Tibial artery (tissue), 4 donors: Measurements from ENCODE around the gene TUBA8.
A peak's percentile ranks its signal among the peaks of the same experiment; 100 is the strongest.

ENCODE experiments used
- DNase-seq, 2 donors: peaks; one replicate each; pipeline ENCODE4 v3.0.0-alpha.2; 2019
- H3K27ac ChIP-seq, 2 donors: fragments of 200-600 bp; sonication (generic) in 1 of 2; 1 replicate in 1 of 2; 2 replicates in 1 of 2; pipeline ENCODE4 v1.5.1; 2018 to 2019; ENCODE audit warnings: mild to moderate bottlenecking in 1 of 2
- H3K27me3 ChIP-seq, 2 donors: fragments of 200-600 bp; sonication (generic) in 1 of 2; one replicate each; pipeline versions ENCODE4 v1.5.1 to v1.6.0; 2016 to 2019
- H3K36me3 ChIP-seq, 3 donors: fragments of 200-600 bp; sonication (generic) in 2 of 3; one replicate each; pipeline ENCODE4 v1.5.1; 2016 to 2019; ENCODE audit warnings: mild to moderate bottlenecking in 2 of 3
- H3K4me1 ChIP-seq, 4 donors: fragments of 200-600 bp; sonication (generic) in 2 of 4; 1 replicate in 3 of 4; 2 replicates in 1 of 4; pipeline ENCODE4 v1.5.1; 2016 to 2019
- H3K4me3 ChIP-seq, 2 donors: fragments of 200-600 bp; sonication (generic) in 1 of 2; 1 replicate in 1 of 2; 2 replicates in 1 of 2; pipeline ENCODE4 v1.5.1; 2018 to 2019; ENCODE audit warnings: mild to moderate bottlenecking in 2 of 2
- H3K9me3 ChIP-seq, 3 donors: fragments of 200-600 bp; sonication (generic) in 1 of 3; one replicate each; pipeline ENCODE4 v1.5.1; 2016 to 2019
- intact Hi-C: fragments of 100-400 bp; cut with DNase I; formaldehyde crosslinking; loops from one replicate; pipeline ENCODE4 v1.15.0; 2023; ENCODE audit warnings: low total_unique reads
- TF ChIP-seq, protein P1 (sequence below), 2 experiments: fragments of 200-600 bp in 1 of 2; fragments of 450-650 bp in 1 of 2; IDR thresholded peaks; one replicate each; pipeline ENCODE4 v1.5.1; 2017 to 2019; ENCODE audit warnings: antibody characterized with exemption in 2 of 2, mild to moderate bottlenecking in 1 of 2, moderate library complexity in 1 of 2

TUBA8 gene

DNA sequence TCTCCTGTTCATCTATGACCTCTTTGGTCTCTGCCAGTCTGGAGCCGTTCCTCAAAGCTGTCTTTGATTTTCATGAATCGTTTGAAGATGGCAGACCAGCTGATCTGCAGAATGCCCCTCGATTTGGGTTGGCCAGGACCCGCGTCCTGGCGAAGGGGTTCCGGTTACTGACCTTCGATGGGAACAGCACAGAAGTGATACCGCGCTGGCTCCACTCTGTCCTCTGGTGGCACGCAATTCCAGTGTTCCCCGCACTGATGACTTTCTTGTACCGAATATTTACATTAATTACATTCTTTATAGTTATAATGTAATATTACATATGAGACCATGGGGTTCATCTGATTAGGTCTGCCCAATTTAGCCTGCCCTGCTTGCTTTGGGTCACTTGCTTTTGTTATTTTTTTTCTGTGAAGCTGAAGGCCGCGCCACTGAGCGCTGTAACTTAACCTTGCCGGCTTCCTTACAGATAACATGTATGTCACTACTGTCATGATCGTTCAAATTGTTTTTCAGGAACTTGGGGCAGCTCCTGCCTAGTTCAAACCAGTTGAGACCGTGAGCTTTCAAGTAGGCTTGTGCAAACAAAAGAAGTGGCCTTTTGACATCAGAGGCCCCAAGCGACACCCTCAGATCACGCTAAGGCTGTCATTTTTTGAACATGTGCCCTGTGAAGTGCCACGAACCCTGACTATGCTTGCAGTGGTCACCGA, 35.2 kb downstream of the TUBA8 start:
- H3K4me3 ChIP-seq = no peak overlapping the region
- no peaks in the 10 kb centered on the region for H3K36me3 ChIP-seq
- H3K27me3 ChIP-seq = no peaks in the 10 kb centered on the region
- TF ChIP-seq, protein P1, sequence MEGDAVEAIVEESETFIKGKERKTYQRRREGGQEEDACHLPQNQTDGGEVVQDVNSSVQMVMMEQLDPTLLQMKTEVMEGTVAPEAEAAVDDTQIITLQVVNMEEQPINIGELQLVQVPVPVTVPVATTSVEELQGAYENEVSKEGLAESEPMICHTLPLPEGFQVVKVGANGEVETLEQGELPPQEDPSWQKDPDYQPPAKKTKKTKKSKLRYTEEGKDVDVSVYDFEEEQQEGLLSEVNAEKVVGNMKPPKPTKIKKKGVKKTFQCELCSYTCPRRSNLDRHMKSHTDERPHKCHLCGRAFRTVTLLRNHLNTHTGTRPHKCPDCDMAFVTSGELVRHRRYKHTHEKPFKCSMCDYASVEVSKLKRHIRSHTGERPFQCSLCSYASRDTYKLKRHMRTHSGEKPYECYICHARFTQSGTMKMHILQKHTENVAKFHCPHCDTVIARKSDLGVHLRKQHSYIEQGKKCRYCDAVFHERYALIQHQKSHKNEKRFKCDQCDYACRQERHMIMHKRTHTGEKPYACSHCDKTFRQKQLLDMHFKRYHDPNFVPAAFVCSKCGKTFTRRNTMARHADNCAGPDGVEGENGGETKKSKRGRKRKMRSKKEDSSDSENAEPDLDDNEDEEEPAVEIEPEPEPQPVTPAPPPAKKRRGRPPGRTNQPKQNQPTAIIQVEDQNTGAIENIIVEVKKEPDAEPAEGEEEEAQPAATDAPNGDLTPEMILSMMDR (IDR thresholded peaks at IDR 0.05) = no peak
- H3K27ac ChIP-seq = peak overlapping the region in 1 of 2 donors; percentile 35
- H3K9me3 ChIP-seq = no peaks in the 10 kb centered on the region
- no peak for DNase-seq
- intact Hi-C loops = no loop called here
- peaks cover 0 to 11% (median 2%) of the 10 kb centered on the region in 4 donors for H3K4me1 ChIP-seq

DNA sequence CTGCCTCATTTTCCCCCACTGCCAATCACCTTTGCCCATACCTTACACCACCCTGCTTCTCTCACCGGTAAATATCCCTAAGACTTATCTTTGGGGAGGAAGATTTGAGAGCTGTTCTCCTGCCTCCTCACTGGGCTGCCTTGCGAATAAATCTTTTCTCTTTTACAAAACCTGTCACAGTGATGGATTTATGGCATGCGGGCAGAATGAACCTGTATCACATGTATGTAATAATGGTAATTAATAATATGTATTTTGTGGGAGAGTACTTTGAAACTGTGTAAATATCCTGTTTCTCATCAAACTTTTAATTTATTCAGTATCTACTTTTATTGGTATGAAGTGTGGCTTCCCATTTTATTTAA, 35.8 kb downstream of the TUBA8 start:
- no peak for DNase-seq
- TF ChIP-seq, protein P1 (IDR thresholded peaks at IDR 0.05) = no peak
- Histone ChIP-seq H3K9me3 (no peaks in the 10 kb centered on the region), H3K27me3 (no peaks in the 10 kb centered on the region), H3K4me1 (peaks cover 0 to 12% (median 2%) of the 10 kb centered on the region in 4 donors), H3K36me3 (no peaks in the 10 kb centered on the region), H3K4me3 (no peak overlapping the region), H3K27ac (peak overlapping the region in 1 of 2 donors; percentile 35)
- intact Hi-C loops = no loop called here

DNA sequence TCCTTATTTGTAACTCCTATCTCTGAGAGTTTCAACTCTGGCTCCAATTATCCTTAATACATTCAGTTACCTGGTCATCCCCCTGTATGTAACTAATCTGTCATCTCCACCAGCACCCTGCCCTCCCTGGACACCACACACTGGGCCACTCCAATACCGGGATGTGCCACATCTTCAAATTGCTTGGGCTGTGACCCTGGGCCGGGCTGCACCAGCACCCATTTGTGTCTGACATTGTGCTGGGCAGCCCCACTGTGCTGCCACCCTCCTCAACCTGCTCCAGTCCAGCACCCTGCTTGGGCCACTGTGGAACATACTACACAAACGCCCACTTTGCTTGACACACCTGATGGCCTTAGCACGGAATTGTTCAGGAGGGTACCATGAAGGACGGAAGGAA, 37.2 kb downstream of the TUBA8 start:
- DNase-seq = no peak
- TF ChIP-seq, protein P1 (IDR thresholded peaks at IDR 0.05) = no peak
- Histone ChIP-seq H3K27me3 (no peaks in the 10 kb centered on the region), H3K36me3 (no peaks in the 10 kb centered on the region), H3K27ac (peak overlapping the region in 1 of 2 donors; percentile 8), H3K9me3 (no peaks in the 10 kb centered on the region), H3K4me3 (no peak overlapping the region), H3K4me1 (peaks cover 0 to 12% (median 2%) of the 10 kb centered on the region in 4 donors)
- intact Hi-C loops = no loop called here

DNA sequence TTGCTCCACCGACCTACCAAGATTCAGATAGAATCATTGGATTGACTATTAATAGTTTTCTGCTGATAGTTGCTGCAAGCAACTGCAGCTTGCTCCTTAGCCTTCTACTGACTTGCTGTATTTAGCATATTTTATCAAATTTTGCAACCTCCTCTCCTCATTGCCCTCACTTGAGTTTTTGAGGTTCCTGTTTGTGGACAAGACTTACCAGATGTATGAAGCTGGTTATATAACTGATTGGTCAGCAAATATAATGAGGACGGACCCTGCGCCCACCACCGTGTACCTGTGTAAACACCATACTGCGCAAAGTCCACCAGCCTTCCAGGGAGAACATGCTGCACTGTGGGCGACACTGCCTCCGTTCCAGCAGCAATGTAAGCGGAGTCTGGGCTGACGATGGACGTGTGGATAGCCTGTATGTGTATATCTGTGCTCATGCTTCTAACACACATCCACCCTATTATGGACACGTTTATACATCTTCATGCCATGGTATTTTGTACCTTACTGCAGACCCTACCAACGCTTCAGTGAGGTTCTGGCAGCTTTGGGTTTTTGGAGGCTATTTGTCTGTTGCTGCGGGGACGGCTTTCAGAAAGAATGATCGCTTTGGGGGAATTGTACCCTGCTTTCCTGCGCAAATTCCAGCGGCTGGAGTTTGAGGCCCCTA, 37.8 kb downstream of the TUBA8 start:
- H3K4me3 ChIP-seq = peak overlapping the region in 1 of 2 donors; percentile 62
- no peaks in the 10 kb centered on the region for H3K9me3 ChIP-seq
- H3K27ac ChIP-seq = no peak overlapping the region
- TF ChIP-seq, protein P1 (IDR thresholded peaks at IDR 0.05) = no peak
- H3K4me1 ChIP-seq = peaks cover 0 to 12% (median 2%) of the 10 kb centered on the region in 4 donors
- intact Hi-C loops = no loop called here
- H3K27me3 ChIP-seq = no peaks in the 10 kb centered on the region
- DNase-seq = no peak
- no peaks in the 10 kb centered on the region for H3K36me3 ChIP-seq

DNA sequence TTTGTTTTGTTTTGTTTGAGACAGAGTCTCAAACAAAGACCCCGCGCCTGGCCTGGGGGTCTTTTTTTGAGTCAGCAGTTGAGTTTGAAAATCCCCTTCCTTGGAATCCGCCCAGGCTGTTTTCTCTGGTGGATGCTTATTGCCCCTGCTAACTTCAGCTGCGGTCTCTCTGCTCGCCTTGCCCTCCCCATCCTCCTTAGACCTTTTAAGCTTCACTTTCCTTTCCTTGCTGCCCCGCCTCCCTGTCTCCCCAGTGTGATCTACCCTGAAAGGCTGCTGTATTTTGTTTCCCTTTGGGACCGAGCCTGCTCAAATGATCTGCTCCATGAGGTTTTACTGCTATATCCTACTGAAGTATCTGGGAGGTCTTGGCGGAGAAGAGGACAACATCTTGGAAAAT, 41.9 kb downstream of the TUBA8 start:
- H3K27ac ChIP-seq = no peak overlapping the region
- H3K4me3 ChIP-seq = no peak overlapping the region
- H3K4me1 ChIP-seq = peaks cover 0 to 19% (median 13%) of the 10 kb centered on the region in 4 donors
- TF ChIP-seq, protein P1 (IDR thresholded peaks at IDR 0.05) = no peak
- intact Hi-C loops = no loop called here
- no peak for DNase-seq
- H3K36me3 ChIP-seq = no peaks in the 10 kb centered on the region
- no peaks in the 10 kb centered on the region for H3K27me3 ChIP-seq
- H3K9me3 ChIP-seq = no peaks in the 10 kb centered on the region
